ENCODE measurements around the gene ST7.

The ST7 gene

GRCh38 chr7:117062300-117062699 is 109.0 kb downstream of the ST7 start:
- DNase-seq (ENCODE audit: low read depth in 1 of 2, low spot score in 1 of 2), result no peak

GRCh38 chr7:117064688-117065087 is 111.4 kb downstream of the ST7 start:
- DNase-seq (ENCODE audit: low read depth in 1 of 2, low spot score in 1 of 2), result no peak

- no peak for DNase-seq (ENCODE audit: low read depth in 1 of 2, low spot score in 1 of 2)
These were observed 112.4 kb downstream of the ST7 start for GRCh38 chr7:117065571-117066150.

GRCh38 chr7:117066668-117067067 is 113.4 kb downstream of the ST7 start:
- DNase-seq (ENCODE audit: low read depth in 1 of 2, low spot score in 1 of 2), result no peak

GRCh38 chr7:117067340-117067739 is 114.0 kb downstream of the ST7 start:
- DNase-seq (ENCODE audit: low read depth in 1 of 2, low spot score in 1 of 2), result no peak

GRCh38 chr7:117068511-117069145 is 115.3 kb downstream of the ST7 start:
- DNase-seq (ENCODE audit: low read depth in 1 of 2, low spot score in 1 of 2), result no peak

- DNase-seq (ENCODE audit: low read depth in 1 of 2, low spot score in 1 of 2), result no peak
These were observed 116.1 kb downstream of the ST7 start for GRCh38 chr7:117069379-117069778.

- no peak for DNase-seq (ENCODE audit: low read depth in 1 of 2, low spot score in 1 of 2)
These were observed 118.2 kb downstream of the ST7 start for GRCh38 chr7:117071551-117071950.

- no peak for DNase-seq (ENCODE audit: low read depth in 1 of 2, low spot score in 1 of 2)
These were observed 119.4 kb downstream of the ST7 start for GRCh38 chr7:117072620-117073118.

GRCh38 chr7:117074378-117074777 is 121.1 kb downstream of the ST7 start:
- no peak for DNase-seq (ENCODE audit: low read depth in 1 of 2, low spot score in 1 of 2)

- no peak for DNase-seq (ENCODE audit: low read depth in 1 of 2, low spot score in 1 of 2)
These were observed 122.6 kb downstream of the ST7 start for GRCh38 chr7:117075934-117076333.

GRCh38 chr7:117076426-117076943 is 123.2 kb downstream of the ST7 start:
- no peak for DNase-seq (ENCODE audit: low read depth in 1 of 2, low spot score in 1 of 2)

- DNase-seq (ENCODE audit: low read depth in 1 of 2, low spot score in 1 of 2), result no peak
These were observed 124.4 kb downstream of the ST7 start for GRCh38 chr7:117077658-117078057.

- DNase-seq (ENCODE audit: low read depth in 1 of 2, low spot score in 1 of 2), result no peak
These were observed 129.3 kb downstream of the ST7 start for GRCh38 chr7:117082647-117083046.

- no peak for DNase-seq (ENCODE audit: low read depth in 1 of 2, low spot score in 1 of 2)
These were observed 130.3 kb downstream of the ST7 start for GRCh38 chr7:117083648-117084047.

GRCh38 chr7:117084286-117084685 is 131.0 kb downstream of the ST7 start:
- no peak for DNase-seq (ENCODE audit: low read depth in 1 of 2, low spot score in 1 of 2)

- DNase-seq (ENCODE audit: low read depth in 1 of 2, low spot score in 1 of 2), result no peak
These were observed 132.0 kb downstream of the ST7 start for GRCh38 chr7:117085275-117085674.

GRCh38 chr7:117085769-117086463 is 132.6 kb downstream of the ST7 start:
- DNase-seq (ENCODE audit: low read depth in 1 of 2, low spot score in 1 of 2), result no peak

GRCh38 chr7:117086788-117087187 is 133.5 kb downstream of the ST7 start:
- DNase-seq (ENCODE audit: low read depth in 1 of 2, low spot score in 1 of 2), result no peak

- no peak for DNase-seq (ENCODE audit: low read depth in 1 of 2, low spot score in 1 of 2)
These were observed 134.5 kb downstream of the ST7 start for GRCh38 chr7:117087639-117088396.

- no peak for DNase-seq (ENCODE audit: low read depth in 1 of 2, low spot score in 1 of 2)
These were observed 135.4 kb downstream of the ST7 start for GRCh38 chr7:117088623-117089194.
